Prostate gland (tissue), 2 donors: ENCODE results near the gene GAREM1.
A peak's percentile ranks its signal among the peaks of the same experiment; 100 is the strongest.

Experiments
- CTCF ChIP-seq, 4 experiments: fragments of 200-600 bp in 2 of 4; fragments of 450-650 bp in 2 of 4; sonication (generic) in 2 of 4; IDR thresholded peaks; 1 replicate in 3 of 4; 2 replicates in 1 of 4; pipeline ENCODE4 v1.5.1; 2016 to 2019; ENCODE audit warnings: antibody characterized with exemption in 4 of 4, mild to moderate bottlenecking in 2 of 4, moderate library complexity in 2 of 4
- POLR2A ChIP-seq: fragments of 450-650 bp; IDR thresholded peaks from one replicate; pipeline ENCODE4 v1.6.1; 2016; ENCODE audit warnings: antibody characterized with exemption, mild to moderate bottlenecking
- POLR2AphosphoS5 ChIP-seq: sonication (generic); formaldehyde crosslinking; IDR thresholded peaks from one replicate; pipeline ENCODE4 v1.6.1; 2017; ENCODE audit warnings: antibody characterized with exemption

GRCh38 chr18:32383050-32383819, 87.4 kb downstream of the GAREM1 start:
- no peak for TF ChIP-seq POLR2A
- no peak for TF ChIP-seq CTCF (IDR thresholded peaks at IDR 0.05)
- peak; percentile 83 for TF ChIP-seq POLR2AphosphoS5
